ENCODE results near the gene TRMT10B. TPM values are rescaled to one million over a fixed set of nuclear protein-coding genes. Genes with fewer than 3 reads are reported as not detected.

Gene TRMT10B
- total RNA-seq, 1 experiment from 2014 or later = 5.7 TPM

- H3K4me2 ChIP-seq (ENCODE audit: insufficient read depth, insufficient read length, low read length) = no peak overlapping the region
- Mint-ChIP-seq H3K27me3 (ENCODE audit: low read depth) (peaks cover 33% of the 10 kb centered on the region), H3K27ac (no peak overlapping the region), H3K4me1 (no peaks in the 10 kb centered on the region), H3K9me3 (no peaks in the 10 kb centered on the region), H3K36me3 (ENCODE audit: insufficient read depth in 1 of 3, low read depth in 3 of 3) (no peaks in the 10 kb centered on the region), H3K4me3 (no peak overlapping the region)
- no peaks in the 10 kb centered on the region for H3K23me2 ChIP-seq (ENCODE audit: insufficient read length, low read depth, low read length, poor library complexity, severe bottlenecking)
- no peak overlapping the region for H3K56ac ChIP-seq (ENCODE audit: insufficient read length, low read depth, low read length)
- no peak overlapping the region for H3K27ac ChIP-seq (ENCODE audit: insufficient read length, low read depth, low read length)
- H3K79me1 ChIP-seq (ENCODE audit: insufficient read depth, low read depth, low read length, poor library complexity, severe bottlenecking) = no peaks in the 10 kb centered on the region
- H2AFZ ChIP-seq (ENCODE audit: low read length) = no peak overlapping the region
- no peaks in the 10 kb centered on the region for H3K79me2 ChIP-seq (ENCODE audit: insufficient read depth, low read length)
- no peak overlapping the region for H2BK5ac ChIP-seq (ENCODE audit: insufficient read length, low read length)
- no peaks in the 10 kb centered on the region for H3K27me3 ChIP-seq (ENCODE audit: insufficient read depth, low read length)
- H3K18ac ChIP-seq (ENCODE audit: insufficient read length, low read depth, low read length) = no peak overlapping the region
- H2AK5ac ChIP-seq (ENCODE audit: insufficient read length, low read length) = no peak overlapping the region
- no peak for DNase-seq
- no peaks in the 10 kb centered on the region for H4K20me1 ChIP-seq (ENCODE audit: control insufficient read depth, insufficient read depth, insufficient read length)
- no peak overlapping the region for H4K8ac ChIP-seq (replicated peaks; ENCODE audit: insufficient read length, low read depth, low read length)
- no peak overlapping the region for H2BK20ac ChIP-seq (ENCODE audit: low read depth, low read length, poor library complexity, severe bottlenecking)
- H4K91ac ChIP-seq (ENCODE audit: insufficient read length, low read depth, low read length) = no peak overlapping the region
- no peak overlapping the region for H3K9ac ChIP-seq (ENCODE audit: extremely low read depth, insufficient read length, low read length)
- H3K23ac ChIP-seq (ENCODE audit: insufficient read length, low read depth, low read length) = no peak overlapping the region
- H3K4ac ChIP-seq (ENCODE audit: low read depth, low read length) = no peak overlapping the region
- H3K14ac ChIP-seq (ENCODE audit: insufficient read depth, low read length) = no peak overlapping the region
- TF ChIP-seq, protein P1, sequence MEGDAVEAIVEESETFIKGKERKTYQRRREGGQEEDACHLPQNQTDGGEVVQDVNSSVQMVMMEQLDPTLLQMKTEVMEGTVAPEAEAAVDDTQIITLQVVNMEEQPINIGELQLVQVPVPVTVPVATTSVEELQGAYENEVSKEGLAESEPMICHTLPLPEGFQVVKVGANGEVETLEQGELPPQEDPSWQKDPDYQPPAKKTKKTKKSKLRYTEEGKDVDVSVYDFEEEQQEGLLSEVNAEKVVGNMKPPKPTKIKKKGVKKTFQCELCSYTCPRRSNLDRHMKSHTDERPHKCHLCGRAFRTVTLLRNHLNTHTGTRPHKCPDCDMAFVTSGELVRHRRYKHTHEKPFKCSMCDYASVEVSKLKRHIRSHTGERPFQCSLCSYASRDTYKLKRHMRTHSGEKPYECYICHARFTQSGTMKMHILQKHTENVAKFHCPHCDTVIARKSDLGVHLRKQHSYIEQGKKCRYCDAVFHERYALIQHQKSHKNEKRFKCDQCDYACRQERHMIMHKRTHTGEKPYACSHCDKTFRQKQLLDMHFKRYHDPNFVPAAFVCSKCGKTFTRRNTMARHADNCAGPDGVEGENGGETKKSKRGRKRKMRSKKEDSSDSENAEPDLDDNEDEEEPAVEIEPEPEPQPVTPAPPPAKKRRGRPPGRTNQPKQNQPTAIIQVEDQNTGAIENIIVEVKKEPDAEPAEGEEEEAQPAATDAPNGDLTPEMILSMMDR (conservative IDR thresholded peaks at IDR 0.05) = no peak
- H2BK120ac ChIP-seq (ENCODE audit: low read depth, low read length, poor library complexity, severe bottlenecking) = no peak overlapping the region
- no peak overlapping the region for H3T11ph ChIP-seq (ENCODE audit: low read length)
- no peak overlapping the region for H2BK12ac ChIP-seq (ENCODE audit: insufficient read length, low read depth, low read length)
- H3K4me1 ChIP-seq (ENCODE audit: insufficient read depth, low read length) = no peaks in the 10 kb centered on the region
- no peak overlapping the region for H2BK15ac ChIP-seq (ENCODE audit: low read depth, low read length)
- no peak overlapping the region for H4K5ac ChIP-seq (ENCODE audit: insufficient read length, low read depth, low read length)
- no CpG with 5 or more reads among the region's 3 CpGs for WGBS (ENCODE audit: extremely low coverage, insufficient read length, low lambda C conversion rate)
- no peaks in the 10 kb centered on the region for H3K9me3 ChIP-seq (ENCODE audit: control insufficient read depth, low read depth, low read length)
Measured at GRCh38 chr9:37705787-37706186, 47.8 kb upstream of the TRMT10B start.
